HepG2 (cell line): Measurements from ENCODE around the gene GRK5. TPM values are rescaled to one million over a fixed set of nuclear protein-coding genes. Genes with fewer than 3 reads are reported as not detected.
A peak's percentile ranks its signal among the peaks of the same experiment; 100 is the strongest.

ENCODE experiments used
- ATM ChIP-seq: fragments of 450-650 bp; IDR thresholded peaks from 2 replicates; pipeline ENCODE4 v1.7.1; 2017; ENCODE audit warnings: mild to moderate bottlenecking, borderline replicate concordance
- CHD4 ChIP-seq: fragments of 200-600 bp; sonication (generic); IDR thresholded peaks from 2 replicates; pipeline ENCODE4 v1.7.0; 2017; ENCODE audit warnings: mild to moderate bottlenecking, low read length, borderline replicate concordance
- ELF3 ChIP-seq: IDR thresholded peaks from 2 replicates; pipeline ENCODE4 v1.6.1; 2016; ENCODE audit warnings: missing genetic modification reagents, missing compliant biosample characterization
- FOXK2 ChIP-seq: fragments of 450-650 bp; IDR thresholded peaks from 2 replicates; pipeline ENCODE4 v1.6.1; 2016
- KLF12 ChIP-seq: sonication (generic); formaldehyde crosslinking; IDR thresholded peaks from 2 replicates; pipeline ENCODE4 v1.4.0; 2020; ENCODE audit warnings: missing genetic modification reagents, borderline replicate concordance
- MXI1 ChIP-seq: IDR thresholded peaks from 3 replicates; pipeline ENCODE4 v1.6.1; 2012; ENCODE audit warnings: low read depth, low read length, inconsistent platforms, borderline replicate concordance
- PITX1 ChIP-seq: sonication (generic); formaldehyde crosslinking; IDR thresholded peaks from 2 replicates; pipeline ENCODE4 v1.5.1; 2020; ENCODE audit warnings: mild to moderate bottlenecking, missing genetic modification reagents
- PLRG1 ChIP-seq: fragments of 450-650 bp; conservative IDR thresholded peaks from 2 replicates; pipeline ENCODE4 v1.6.1; 2016
- REXO4 ChIP-seq: sonication (generic); formaldehyde crosslinking; IDR thresholded peaks from 2 replicates; pipeline ENCODE4 v1.8.0; 2022; ENCODE audit warnings: missing genetic modification reagents, mild to moderate bottlenecking, borderline replicate concordance
- RNF2 ChIP-seq: fragments of 450-650 bp; conservative IDR thresholded peaks from 2 replicates; pipeline ENCODE4 v1.6.1; 2016; ENCODE audit warnings: low read depth
- TCF12 ChIP-seq, 2 experiments: fragments of 450-650 bp in 1 of 2; sonication (generic) in 1 of 2; formaldehyde crosslinking in 1 of 2; IDR thresholded peaks; 2 replicates each; pipeline versions ENCODE4 v1.6.1 to v1.8.0; 2017 to 2022; ENCODE audit warnings: antibody characterized with exemption in 1 of 2, mild to moderate bottlenecking in 1 of 2, missing genetic modification reagents in 1 of 2, moderate library complexity in 1 of 2
- TGIF2 ChIP-seq: IDR thresholded peaks from 2 replicates; pipeline ENCODE4 v1.6.1; 2016; ENCODE audit warnings: control low read depth, missing compliant biosample characterization
- U2AF1 ChIP-seq: fragments of 200-400 bp; formaldehyde crosslinking; optimal IDR thresholded peaks from 2 replicates; pipeline ENCODE3; 2017; ENCODE audit warnings: mild to moderate bottlenecking, low read depth, low read length
- ZBTB10 ChIP-seq: sonication (generic); formaldehyde crosslinking; IDR thresholded peaks from 2 replicates; pipeline ENCODE4 v1.4.0; 2020; ENCODE audit warnings: missing genetic modification reagents, borderline replicate concordance
- ZFAT ChIP-seq: sonication (generic); formaldehyde crosslinking; conservative IDR thresholded peaks from 2 replicates; pipeline ENCODE4 v1.8.1; 2023; ENCODE audit warnings: missing genetic modification reagents, inconsistent platforms
- ZGPAT ChIP-seq: IDR thresholded peaks from 2 replicates; pipeline ENCODE4 v1.6.1; 2016; ENCODE audit warnings: mild to moderate bottlenecking
- ZMAT3 ChIP-seq: sonication (generic); formaldehyde crosslinking; conservative IDR thresholded peaks from 2 replicates; pipeline ENCODE4 v1.7.0; 2021; ENCODE audit warnings: missing genetic modification reagents
- ZNF20 ChIP-seq: sonication (generic); formaldehyde crosslinking; IDR thresholded peaks from 2 replicates; pipeline ENCODE4 v1.4.0; 2020; ENCODE audit warnings: mild to moderate bottlenecking, moderate library complexity, missing genetic modification reagents
- ZNF263 ChIP-seq: sonication (generic); formaldehyde crosslinking; IDR thresholded peaks from 2 replicates; pipeline ENCODE4 v1.4.0; 2020; ENCODE audit warnings: missing genetic modification reagents
- ZNF317 ChIP-seq: sonication (generic); formaldehyde crosslinking; IDR thresholded peaks from 2 replicates; pipeline ENCODE4 v1.5.0; 2020; ENCODE audit warnings: mild to moderate bottlenecking, missing genetic modification reagents
- ZNF543 ChIP-seq: sonication (generic); formaldehyde crosslinking; IDR thresholded peaks from 2 replicates; pipeline ENCODE4 v1.4.0; 2020; ENCODE audit warnings: mild to moderate bottlenecking, missing genetic modification reagents
- ZNF563 ChIP-seq: sonication (generic); formaldehyde crosslinking; IDR thresholded peaks from 2 replicates; pipeline ENCODE4 v1.8.0; 2022; ENCODE audit warnings: mild to moderate bottlenecking, moderate library complexity, missing genetic modification reagents
- ZNF792 ChIP-seq: IDR thresholded peaks from 2 replicates; pipeline ENCODE4 v1.6.1; 2016
- polyA plus RNA-seq, 8 experiments: library from polyadenylated mRNA; depleted of rRNA in 3 of 8; stranded (reverse) in 7 of 8; unstranded in 1 of 8; fragments of >200 nt; fragmentation: Illumina TruSeq in 4 of 8; extraction: Trizol in 4 of 8; gene quantifications; 2 replicates each; pipeline versions ENCODE4 v1.2.1 to v1.2.3, GENCODE V29; 2011 to 2016; ENCODE audit warnings: low read depth in 4 of 8, missing spikeins in 1 of 8, mixed read lengths in 1 of 8; ENCODE audit not compliant: insufficient read depth in 1 of 8
- total RNA-seq, 5 experiments: library from RNA; depleted of rRNA; stranded (reverse); fragments of >200 nt; fragmentation: Illumina TruSeq; extraction: Trizol; gene quantifications; 2 replicates each; pipeline ENCODE4 v1.2.3, GENCODE V29; 2016; ENCODE audit warnings: low read depth in 1 of 5
- TF ChIP-seq, protein P1 (sequence below): sonication (generic); formaldehyde crosslinking; IDR thresholded peaks from 2 replicates; pipeline ENCODE4 v1.4.0; 2020; ENCODE audit warnings: low read depth, missing genetic modification reagents
- TF ChIP-seq, protein P2 (sequence below): sonication (generic); formaldehyde crosslinking; IDR thresholded peaks from 2 replicates; pipeline ENCODE4 v1.4.0; 2020; ENCODE audit warnings: mild to moderate bottlenecking, missing genetic modification reagents

GRK5 gene
- total and polyA plus RNA-seq, 2 of the 13 experiments (the other 11 are each of a cell fraction or from before 2014, with no cell fraction given): 10.4 to 12.6 TPM

DNA sequence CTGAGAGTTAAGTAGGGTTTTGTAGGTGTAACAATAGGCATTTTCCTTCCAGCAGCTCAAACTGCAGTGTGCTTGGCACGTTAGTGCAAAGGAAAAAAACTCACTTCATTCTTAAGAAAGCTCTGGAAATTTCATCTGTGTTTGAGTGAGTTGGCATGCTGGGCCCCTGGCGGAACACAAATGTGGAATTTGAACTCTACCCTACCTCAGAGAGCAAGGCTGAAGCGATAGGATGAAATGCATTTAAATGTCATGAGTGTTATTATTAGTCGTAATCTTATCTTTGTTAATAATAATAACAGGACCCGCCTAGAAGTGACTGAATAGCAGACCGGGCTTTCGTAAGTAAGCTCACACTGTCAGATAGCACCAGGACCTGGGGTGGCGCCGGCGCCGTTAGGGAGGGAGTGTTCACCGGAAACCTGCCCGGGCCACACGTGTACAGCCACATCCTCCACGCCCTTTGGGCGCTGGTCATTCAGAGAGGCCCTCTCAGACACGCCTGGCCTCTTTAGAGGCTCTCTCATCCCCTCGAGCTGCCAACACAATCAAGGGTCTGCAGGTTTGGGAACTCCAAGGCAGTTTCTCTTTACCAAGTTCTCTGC lies 63.5 kb downstream of the GRK5 start (continued):
- TF ChIP-seq TCF12 (IDR thresholded peaks at IDR 0.05) (no peak), TCF12 (CRISPR knock-in tag; IDR thresholded peaks at IDR 0.05) (no peak), CHD4 (no peak), FOXK2 (no peak), MXI1 (peak; percentile 76; the same call in 2 of the 3 replicates), ZGPAT (CRISPR knock-in tag) (peak; percentile 82; the same call in 1 of the 2 replicates), ZNF263 (CRISPR knock-in tag) (no peak), ELF3 (CRISPR knock-in tag) (peak; percentile 51), RNF2 (no peak), ATM (no peak), ZBTB10 (CRISPR knock-in tag) (no peak), ZNF792 (CRISPR knock-in tag) (no peak), ZNF543 (CRISPR knock-in tag) (0 out of 2 replicates have a peak, but pooled peaks have one; percentile 35), ZNF20 (CRISPR knock-in tag) (no peak), PITX1 (CRISPR knock-in tag) (0 out of 2 replicates have a peak, but pooled peaks have one; percentile 66), ZFAT (no peak), TGIF2 (no peak), REXO4 (CRISPR knock-in tag) (no peak), KLF12 (peak; percentile 93), ZMAT3 (CRISPR knock-in tag) (peak; percentile 89; the same call in 1 of the 2 replicates), PLRG1 (no peak), U2AF1 (no peak), ZNF317 (CRISPR knock-in tag) (no peak), ZNF563 (no peak)
- TF ChIP-seq, protein P1, sequence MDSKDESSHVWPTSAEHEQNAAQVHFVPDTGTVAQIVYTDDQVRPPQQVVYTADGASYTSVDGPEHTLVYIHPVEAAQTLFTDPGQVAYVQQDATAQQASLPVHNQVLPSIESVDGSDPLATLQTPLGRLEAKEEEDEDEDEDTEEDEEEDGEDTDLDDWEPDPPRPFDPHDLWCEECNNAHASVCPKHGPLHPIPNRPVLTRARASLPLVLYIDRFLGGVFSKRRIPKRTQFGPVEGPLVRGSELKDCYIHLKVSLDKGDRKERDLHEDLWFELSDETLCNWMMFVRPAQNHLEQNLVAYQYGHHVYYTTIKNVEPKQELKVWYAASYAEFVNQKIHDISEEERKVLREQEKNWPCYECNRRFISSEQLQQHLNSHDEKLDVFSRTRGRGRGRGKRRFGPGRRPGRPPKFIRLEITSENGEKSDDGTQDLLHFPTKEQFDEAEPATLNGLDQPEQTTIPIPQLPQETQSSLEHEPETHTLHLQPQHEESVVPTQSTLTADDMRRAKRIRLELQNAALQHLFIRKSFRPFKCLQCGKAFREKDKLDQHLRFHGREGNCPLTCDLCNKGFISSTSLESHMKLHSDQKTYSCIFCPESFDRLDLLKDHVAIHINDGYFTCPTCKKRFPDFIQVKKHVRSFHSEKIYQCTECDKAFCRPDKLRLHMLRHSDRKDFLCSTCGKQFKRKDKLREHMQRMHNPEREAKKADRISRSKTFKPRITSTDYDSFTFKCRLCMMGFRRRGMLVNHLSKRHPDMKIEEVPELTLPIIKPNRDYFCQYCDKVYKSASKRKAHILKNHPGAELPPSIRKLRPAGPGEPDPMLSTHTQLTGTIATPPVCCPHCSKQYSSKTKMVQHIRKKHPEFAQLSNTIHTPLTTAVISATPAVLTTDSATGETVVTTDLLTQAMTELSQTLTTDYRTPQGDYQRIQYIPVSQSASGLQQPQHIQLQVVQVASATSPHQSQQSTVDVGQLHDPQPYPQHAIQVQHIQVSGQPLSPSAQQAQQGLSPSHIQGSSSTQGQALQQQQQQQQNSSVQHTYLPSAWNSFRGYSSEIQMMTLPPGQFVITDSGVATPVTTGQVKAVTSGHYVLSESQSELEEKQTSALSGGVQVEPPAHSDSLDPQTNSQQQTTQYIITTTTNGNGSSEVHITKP (CRISPR knock-in tag): no peak
- TF ChIP-seq, protein P2, sequence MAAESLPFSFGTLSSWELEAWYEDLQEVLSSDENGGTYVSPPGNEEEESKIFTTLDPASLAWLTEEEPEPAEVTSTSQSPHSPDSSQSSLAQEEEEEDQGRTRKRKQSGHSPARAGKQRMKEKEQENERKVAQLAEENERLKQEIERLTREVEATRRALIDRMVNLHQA (CRISPR knock-in tag): no peak
